GM23248 (cell line): Measurements from ENCODE around the gene TRIM44. TPM values are rescaled to one million over a fixed set of nuclear protein-coding genes. Genes with fewer than 3 reads are reported as not detected.

Experiments
- DNase-seq: peaks from one replicate; pipeline ENCODE4 v3.0.0-alpha.2; 2015
- H2AFZ ChIP-seq: fragments of 200-600 bp; sonication (generic); 2 replicates; pipeline ENCODE4 v1.6.1; 2016; ENCODE audit warnings: antibody characterized with exemption
- H3F3A ChIP-seq: fragments of 200-600 bp; sonication (generic); 2 replicates; pipeline ENCODE4 v1.6.1; 2016; ENCODE audit warnings: mild to moderate bottlenecking, antibody characterized with exemption, mixed run types; ENCODE audit not compliant: insufficient read depth
- H3K27ac ChIP-seq: fragments of 200-600 bp; sonication (generic); 2 replicates; pipeline ENCODE4 v1.5.1; 2016; ENCODE audit warnings: mild to moderate bottlenecking
- H3K27me3 ChIP-seq: fragments of 200-600 bp; sonication (generic); replicated peaks from 2 replicates; pipeline ENCODE4 v1.6.1; 2016; ENCODE audit warnings: mild to moderate bottlenecking; ENCODE audit not compliant: insufficient read depth
- H3K36me3 ChIP-seq: fragments of 200-600 bp; sonication (generic); 2 replicates; pipeline ENCODE4 v1.6.1; 2016; ENCODE audit warnings: low read depth, mild to moderate bottlenecking
- H3K4me1 ChIP-seq: fragments of 200-600 bp; sonication (generic); 2 replicates; pipeline ENCODE4 v1.6.1; 2016; ENCODE audit warnings: mild to moderate bottlenecking; ENCODE audit not compliant: insufficient read depth
- H3K4me2 ChIP-seq: fragments of 200-600 bp; sonication (generic); one replicate; pipeline ENCODE4 v1.6.1; 2016; ENCODE audit warnings: mild to moderate bottlenecking; ENCODE audit not compliant: unreplicated experiment
- H3K4me3 ChIP-seq: fragments of 200-600 bp; sonication (generic); 2 replicates; pipeline ENCODE4 v1.5.1; 2016; ENCODE audit warnings: mild to moderate bottlenecking
- H3K79me2 ChIP-seq: fragments of 200-600 bp; sonication (generic); 2 replicates; pipeline ENCODE4 v1.6.1; 2016; ENCODE audit warnings: mild to moderate bottlenecking; ENCODE audit not compliant: insufficient read depth
- H3K9ac ChIP-seq: fragments of 200-600 bp; sonication (generic); 2 replicates; pipeline ENCODE4 v1.6.1; 2016; ENCODE audit warnings: mild to moderate bottlenecking
- H3K9me2 ChIP-seq: fragments of 200-600 bp; sonication (generic); 2 replicates; pipeline ENCODE4 v1.6.1; 2016; ENCODE audit warnings: mixed run types, mild to moderate bottlenecking, moderate library complexity; ENCODE audit not compliant: insufficient read depth
- H3K9me3 ChIP-seq: fragments of 200-600 bp; sonication (generic); one replicate; pipeline ENCODE4 v1.6.1; 2017; ENCODE audit warnings: low read depth
- H4K20me1 ChIP-seq: fragments of 200-600 bp; sonication (generic); 2 replicates; pipeline ENCODE4 v1.6.0; 2016; ENCODE audit not compliant: insufficient read depth
- EZH2 ChIP-seq: fragments of 200-600 bp; sonication (generic); IDR thresholded peaks from 2 replicates; pipeline ENCODE4 v1.6.1; 2018; ENCODE audit warnings: antibody characterized with exemption, mild to moderate bottlenecking; ENCODE audit not compliant: insufficient read depth, poor library complexity, severe bottlenecking
- EZH2phosphoT487 ChIP-seq: fragments of 200-600 bp; sonication (generic); IDR thresholded peaks from 2 replicates; pipeline ENCODE4 v1.6.1; 2018; ENCODE audit warnings: antibody characterized with exemption, moderate library complexity, mild to moderate bottlenecking, low read depth; ENCODE audit not compliant: insufficient read depth
- WGBS, 2 experiments: methylation state at CpG; one replicate each; pipeline ENCODE4 v1.1.6; 2015 to 2017; ENCODE audit warnings: low lambda C conversion rate in 2 of 2, low coverage in 1 of 2; ENCODE audit errors: missing lambda C conversion rate in 2 of 2; 5-methylcytosine and 5-hydroxymethylcytosine counted together
- in situ Hi-C: fragments of 300-500 bp; cut with MboI; formaldehyde crosslinking; loops from 2 replicates; pipeline ENCODE4 v1.15.0; 2020
- polyA plus RNA-seq: library from polyadenylated mRNA; unstranded; fragments of >200 nt; fragmentation: Nextera tagmentation; extraction: Ambion mirVana; gene quantifications from 2 replicates; pipeline ENCODE4 v1.2.1, GENCODE V29; 2016
- total RNA-seq: library from RNA; depleted of rRNA; stranded (reverse); fragments of >200 nt; shearing (Covaris generic); gene quantifications from 2 replicates; pipeline ENCODE4 v1.2.3, GENCODE V29; 2014

The TRIM44 gene
- total and polyA plus RNA-seq, 2 experiments from 2014 or later = 32.2 to 37.1 TPM

DNA sequence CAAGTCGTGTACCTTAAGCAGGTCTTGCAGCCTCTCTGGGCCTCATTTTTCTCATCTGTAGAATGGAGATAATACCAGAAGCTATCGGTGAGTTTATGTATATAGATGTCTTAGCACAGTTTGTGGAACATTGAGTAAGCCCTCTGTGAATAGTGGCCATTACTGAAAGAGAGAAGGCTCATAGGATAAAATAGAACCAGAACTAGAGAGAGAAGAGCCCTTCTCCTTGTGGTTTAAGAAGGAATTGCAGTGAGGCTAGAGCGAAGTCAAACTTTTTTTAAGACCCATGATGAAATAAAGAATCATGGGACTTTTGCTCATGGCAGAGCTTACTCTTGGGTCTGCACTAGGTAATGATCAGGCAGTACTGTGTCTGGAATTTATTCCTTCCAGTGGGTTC, 137.1 kb downstream of the TRIM44 start:
- Histone ChIP-seq H3K4me1 (peaks cover 38% of the 10 kb centered on the region), H3K4me2 (no peak overlapping the region), H3K27ac (no peak overlapping the region), H3K36me3 (no peaks in the 10 kb centered on the region; the same call in 1 of the 2 replicates), H3K9ac (no peak overlapping the region), H2AFZ (no peak overlapping the region), H4K20me1 (no peaks in the 10 kb centered on the region), H3F3A (peaks cover 23% of the 10 kb centered on the region; the same call in 1 of the 2 replicates), H3K79me2 (peaks cover 56% of the 10 kb centered on the region), H3K9me2 (no peaks in the 10 kb centered on the region; the same call in 1 of the 2 replicates), H3K9me3 (no peaks in the 10 kb centered on the region), H3K27me3 (no peaks in the 10 kb centered on the region), H3K4me3 (no peak overlapping the region)
- DNase-seq = no peak
- TF ChIP-seq EZH2phosphoT487 (no peak), EZH2 (no peak)
- WGBS, 2 experiments = 95 to 100% methylated on average over 3 of the region's 3 CpGs
- in situ Hi-C loops = no loop called here

DNA sequence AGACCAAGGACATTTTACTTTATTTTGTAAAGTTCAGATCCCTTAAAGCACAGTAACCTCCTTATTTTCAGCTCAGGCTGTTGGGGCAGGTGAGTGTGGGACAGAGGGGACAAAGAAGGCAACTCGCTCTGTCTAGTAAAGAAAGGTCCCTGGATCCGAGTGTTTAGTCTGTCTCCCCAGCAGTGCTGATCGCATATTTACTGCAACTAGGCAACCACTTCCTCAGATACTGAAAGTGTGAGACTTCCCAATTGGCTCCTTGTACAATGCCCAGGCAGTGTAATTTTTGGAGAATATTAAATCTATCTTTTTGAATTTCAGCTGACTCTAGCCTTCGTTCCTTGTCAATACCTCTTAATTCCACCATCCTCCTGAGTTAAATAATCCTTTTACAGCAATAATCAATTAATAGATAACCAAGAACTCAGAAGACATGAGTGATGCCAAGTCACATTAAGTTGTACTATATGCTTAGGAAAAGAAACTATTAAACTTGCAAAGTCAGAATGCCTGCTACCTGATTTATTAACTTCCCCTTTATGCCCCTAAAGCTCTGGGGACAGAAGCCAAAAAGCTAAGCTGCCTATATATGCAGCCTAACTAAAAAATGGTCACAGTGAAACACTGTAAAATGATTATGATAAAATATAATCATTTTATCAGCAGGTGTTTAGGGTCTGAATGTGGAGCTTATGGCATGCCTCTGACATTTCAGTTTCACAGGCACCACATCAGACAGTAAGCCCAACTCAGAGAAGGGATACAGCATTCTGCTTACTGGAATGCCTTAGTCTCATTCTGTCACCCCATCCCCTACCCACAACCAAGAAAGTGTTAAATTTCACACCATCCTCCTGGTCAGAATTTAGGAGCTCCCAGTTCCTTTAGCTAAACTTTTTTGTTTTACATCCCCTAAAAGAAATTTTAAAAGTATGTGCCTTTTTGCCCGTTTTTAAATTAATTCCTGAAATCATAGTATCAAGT, 138.7 kb downstream of the TRIM44 start:
- no peak overlapping the region for H3K27ac ChIP-seq
- no peaks in the 10 kb centered on the region; the same call in none of the 2 replicates for H3K9me2 ChIP-seq
- no peaks in the 10 kb centered on the region for H3K27me3 ChIP-seq
- no peaks in the 10 kb centered on the region; the same call in 1 of the 2 replicates for H3K36me3 ChIP-seq
- WGBS, 2 experiments = 92 to 96% methylated on average over 5 of the region's 5 CpGs
- H3K4me1 ChIP-seq = peaks cover 22% of the 10 kb centered on the region
- H3K9me3 ChIP-seq = no peaks in the 10 kb centered on the region
- H3K9ac ChIP-seq = no peak overlapping the region
- H3K4me3 ChIP-seq = no peak overlapping the region
- H3F3A ChIP-seq = peaks cover 9% of the 10 kb centered on the region; the same call in 1 of the 2 replicates
- no peak overlapping the region for H3K4me2 ChIP-seq
- TF ChIP-seq EZH2 (no peak), EZH2phosphoT487 (no peak)
- no peak for DNase-seq
- no peaks in the 10 kb centered on the region for H4K20me1 ChIP-seq
- in situ Hi-C loops = no loop called here
- peaks cover 56% of the 10 kb centered on the region for H3K79me2 ChIP-seq
- no peak overlapping the region for H2AFZ ChIP-seq

DNA sequence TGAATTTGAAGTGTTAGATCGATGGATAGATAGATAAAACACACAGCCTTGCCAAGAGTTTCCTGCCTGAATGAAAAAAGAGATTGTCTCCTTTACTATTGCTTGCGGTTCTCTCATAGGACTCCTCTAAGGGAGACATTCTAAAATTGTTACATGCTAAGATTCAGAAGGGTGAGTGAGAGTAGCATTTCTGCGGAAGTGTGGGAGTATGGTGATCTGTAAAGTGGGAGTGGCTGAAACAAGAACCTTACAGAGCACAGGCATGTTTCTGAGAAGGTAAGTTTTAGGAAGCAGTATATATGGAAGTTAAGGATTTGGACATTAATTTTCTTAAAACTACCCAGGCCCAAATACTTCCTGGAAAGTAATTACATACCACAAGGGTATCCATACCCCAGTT, 139.6 kb downstream of the TRIM44 start:
- in situ Hi-C loops = no loop called here
- Histone ChIP-seq H4K20me1 (no peaks in the 10 kb centered on the region), H2AFZ (no peak overlapping the region), H3K4me2 (no peak overlapping the region), H3F3A (no peaks in the 10 kb centered on the region), H3K9me2 (no peaks in the 10 kb centered on the region; the same call in none of the 2 replicates), H3K27ac (no peak overlapping the region), H3K36me3 (no peaks in the 10 kb centered on the region; the same call in 1 of the 2 replicates), H3K4me1 (peaks cover 12% of the 10 kb centered on the region), H3K9me3 (no peaks in the 10 kb centered on the region), H3K9ac (no peak overlapping the region), H3K4me3 (no peak overlapping the region), H3K27me3 (no peaks in the 10 kb centered on the region), H3K79me2 (peaks cover 51% of the 10 kb centered on the region)
- TF ChIP-seq EZH2phosphoT487 = no peak
- no peak for TF ChIP-seq EZH2
- DNase-seq = no peak
- WGBS, 2 experiments = 98 to 99% methylated on average over 3 of the region's 3 CpGs

DNA sequence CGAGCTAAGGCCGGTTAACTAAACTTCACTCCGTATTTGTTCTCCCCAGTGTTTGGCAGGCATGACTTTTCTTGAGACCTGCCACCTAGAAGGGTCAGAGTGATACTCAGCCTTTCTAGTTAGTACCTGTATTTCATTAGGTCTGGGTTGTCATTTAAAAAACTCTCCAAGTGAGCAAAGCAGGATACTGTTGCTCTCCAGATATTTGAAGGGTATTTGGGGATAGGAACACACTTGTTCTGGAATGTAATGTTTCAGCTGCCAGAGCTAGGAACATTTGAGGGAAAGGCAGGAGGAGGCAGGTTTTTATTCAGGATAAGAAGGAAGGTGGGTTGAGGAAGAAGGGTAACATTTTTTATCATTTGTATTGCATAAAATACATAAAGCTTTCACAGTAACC, 140.1 kb downstream of the TRIM44 start:
- Histone ChIP-seq H4K20me1 (no peaks in the 10 kb centered on the region), H2AFZ (no peak overlapping the region), H3K27ac (no peak overlapping the region), H3K4me3 (no peak overlapping the region), H3F3A (no peaks in the 10 kb centered on the region), H3K4me1 (peaks cover 8% of the 10 kb centered on the region; the same call in 1 of the 2 replicates), H3K9me2 (no peaks in the 10 kb centered on the region; the same call in none of the 2 replicates), H3K79me2 (peaks cover 46% of the 10 kb centered on the region), H3K27me3 (no peaks in the 10 kb centered on the region), H3K9me3 (no peaks in the 10 kb centered on the region), H3K36me3 (peaks cover under 1% of the 10 kb centered on the region; the same call in 1 of the 2 replicates), H3K9ac (no peak overlapping the region), H3K4me2 (no peak overlapping the region)
- in situ Hi-C loops = no loop called here
- 96 to 98% methylated on average over 3 of the region's 3 CpGs for WGBS, 2 experiments
- DNase-seq = no peak
- TF ChIP-seq EZH2 (no peak), EZH2phosphoT487 (no peak)
